ENCODE measurements around the gene GPA33.
"Not testable (repeated sequence)": the region's sequence is repeated elsewhere in the genome, so short reads cannot be mapped to it uniquely, and the experiment has no call there.

Gene GPA33

GRCh38 chr1:167056529-167057231, 33.5 kb downstream of the GPA33 start:
- no peak for DNase-seq (ENCODE audit: low spot score)

- DNase-seq (ENCODE audit: low spot score): no peak
These were observed 35.1 kb downstream of the GPA33 start for GRCh38 chr1:167054946-167055630.

- DNase-seq (ENCODE audit: low spot score): no peak
These were observed 35.6 kb downstream of the GPA33 start for GRCh38 chr1:167054531-167054930.

- peak; percentile 31 for DNase-seq (ENCODE audit: low spot score)
These were observed 37.8 kb downstream of the GPA33 start for GRCh38 chr1:167052389-167052788.

GRCh38 chr1:167051907-167052306, 38.3 kb downstream of the GPA33 start:
- no peak for DNase-seq (ENCODE audit: low spot score)

GRCh38 chr1:167043752-167044488, 46.3 kb downstream of the GPA33 start:
- peak; percentile 68 for DNase-seq (ENCODE audit: low spot score)

GRCh38 chr1:167033646-167034045, 56.5 kb downstream of the GPA33 start:
- DNase-seq (ENCODE audit: low spot score): no peak

- DNase-seq (ENCODE audit: low spot score): not testable (repeated sequence)
These were observed 60.6 kb downstream of the GPA33 start for GRCh38 chr1:167029553-167029952.

GRCh38 chr1:167022384-167022783, 67.8 kb downstream of the GPA33 start:
- DNase-seq (ENCODE audit: low spot score): no peak

- no peak for DNase-seq (ENCODE audit: low spot score)
These were observed 74.0 kb downstream of the GPA33 start for GRCh38 chr1:167016100-167016750.

GRCh38 chr1:167013108-167013929, 76.9 kb downstream of the GPA33 start:
- no peak for DNase-seq (ENCODE audit: low spot score)

GRCh38 chr1:167012570-167012969, 77.6 kb downstream of the GPA33 start:
- no peak for DNase-seq (ENCODE audit: low spot score)

GRCh38 chr1:167011560-167012191, 78.5 kb downstream of the GPA33 start:
- DNase-seq (ENCODE audit: low spot score): no peak

GRCh38 chr1:167003711-167004110, 86.5 kb downstream of the GPA33 start:
- DNase-seq (ENCODE audit: low spot score): no peak
